Nephron (organoid): ENCODE data around the gene ARID1B.

Experiments
- H3K27ac Mint-ChIP-seq, 3 experiments: 2 replicates each; pipeline ENCODE4 v1.8.0; 2020; ENCODE audit warnings: mixed read lengths in 3 of 3, mild to moderate bottlenecking in 2 of 3, moderate library complexity in 1 of 3
- H3K27me3 Mint-ChIP-seq: 2 replicates; pipeline ENCODE4 v1.8.0; 2021; ENCODE audit warnings: low read depth, mild to moderate bottlenecking, moderate library complexity, mixed read lengths
- H3K36me3 Mint-ChIP-seq: 2 replicates; pipeline ENCODE4 v1.8.0; 2020; ENCODE audit warnings: low read depth, mixed read lengths
- H3K4me1 Mint-ChIP-seq: 2 replicates; pipeline ENCODE4 v1.8.0; 2020; ENCODE audit warnings: mixed read lengths
- H3K4me3 Mint-ChIP-seq, 3 experiments: 2 replicates each; pipeline ENCODE4 v1.8.0; 2020; ENCODE audit warnings: mild to moderate bottlenecking in 3 of 3, mixed read lengths in 3 of 3, moderate library complexity in 2 of 3
- H3K9me3 Mint-ChIP-seq: 2 replicates; pipeline ENCODE4 v1.8.0; 2020; ENCODE audit warnings: mixed read lengths
- CTCF ChIP-seq, 3 experiments: fragments of 200-600 bp; sonication (generic); IDR thresholded peaks; one replicate each; pipeline ENCODE4 v1.5.0; 2021; ENCODE audit warnings: antibody characterized with exemption in 3 of 3; ENCODE audit not compliant: unreplicated experiment in 3 of 3

The ARID1B gene

GRCh38 chr6:156881687-156882629 lies 104.8 kb downstream of the ARID1B start:
- Mint-ChIP-seq H3K36me3 (peaks cover 7% of the 10 kb centered on the region), H3K9me3 (no peaks in the 10 kb centered on the region), H3K27ac (peak overlapping the region in 1 of 3 experiments; percentile 25), H3K4me3 (no peak overlapping the region), H3K27me3 (no peaks in the 10 kb centered on the region), H3K4me1 (peaks cover 51% of the 10 kb centered on the region)
- TF ChIP-seq CTCF (IDR thresholded peaks at IDR 0.05; ENCODE audit: unreplicated experiment in 3 of 3) = no peak

GRCh38 chr6:156883497-156884252 lies 106.5 kb downstream of the ARID1B start:
- H3K4me1 Mint-ChIP-seq = peaks cover 60% of the 10 kb centered on the region

GRCh38 chr6:156884306-156884705 lies 107.1 kb downstream of the ARID1B start:
- Mint-ChIP-seq H3K4me1 (peaks cover 54% of the 10 kb centered on the region), H3K9me3 (no peaks in the 10 kb centered on the region), H3K27me3 (no peaks in the 10 kb centered on the region), H3K4me3 (no peak overlapping the region), H3K36me3 (peaks cover 4% of the 10 kb centered on the region), H3K27ac (no peak overlapping the region)
- no peak for TF ChIP-seq CTCF (IDR thresholded peaks at IDR 0.05; ENCODE audit: unreplicated experiment in 3 of 3)

More at GRCh38 chr6:156883497-156884252, 106.5 kb downstream of the ARID1B start:
- Mint-ChIP-seq H3K27ac (peak overlapping the region in 2 of 3 experiments; percentile 1 to 33), H3K4me3 (no peak overlapping the region), H3K36me3 (peaks cover 4% of the 10 kb centered on the region), H3K9me3 (no peaks in the 10 kb centered on the region), H3K27me3 (no peaks in the 10 kb centered on the region)
- no peak for TF ChIP-seq CTCF (IDR thresholded peaks at IDR 0.05; ENCODE audit: unreplicated experiment in 3 of 3)

- no peak overlapping the region for H3K27ac Mint-ChIP-seq
Measured at GRCh38 chr6:156885562-156885961, 108.4 kb downstream of the ARID1B start.

GRCh38 chr6:156886409-156886808 lies 109.2 kb downstream of the ARID1B start:
- H3K27ac Mint-ChIP-seq = peak overlapping the region in 2 of 3 experiments; percentile 5 to 67
- H3K9me3 Mint-ChIP-seq = no peaks in the 10 kb centered on the region
- peaks cover 4% of the 10 kb centered on the region for H3K36me3 Mint-ChIP-seq
- TF ChIP-seq CTCF (IDR thresholded peaks at IDR 0.05; ENCODE audit: unreplicated experiment in 3 of 3) = no peak
- H3K4me3 Mint-ChIP-seq = no peak overlapping the region
- H3K27me3 Mint-ChIP-seq = no peaks in the 10 kb centered on the region
- H3K4me1 Mint-ChIP-seq = peaks cover 59% of the 10 kb centered on the region

More at GRCh38 chr6:156885562-156885961, 108.4 kb downstream of the ARID1B start:
- peaks cover 53% of the 10 kb centered on the region for H3K4me1 Mint-ChIP-seq
- peaks cover 4% of the 10 kb centered on the region for H3K36me3 Mint-ChIP-seq
- no peaks in the 10 kb centered on the region for H3K9me3 Mint-ChIP-seq
- TF ChIP-seq CTCF (IDR thresholded peaks at IDR 0.05; ENCODE audit: unreplicated experiment in 3 of 3) = no peak
- H3K27me3 Mint-ChIP-seq = no peaks in the 10 kb centered on the region
- no peak overlapping the region for H3K4me3 Mint-ChIP-seq
